A549 (cell line): ENCODE results near the gene NOXA1.
"Not testable (repeated sequence)": the region's sequence is repeated elsewhere in the genome, so short reads cannot be mapped to it uniquely, and the experiment has no call there.

Experiments used
- CHD2 ChIP-seq: fragments of 150-350 bp; IDR thresholded peaks from 2 replicates; pipeline ENCODE4 v1.6.1; 2014; ENCODE audit warnings: low read length; ENCODE audit not compliant: partially characterized antibody
- CTCF ChIP-seq: fragments of >200 bp; sonication (Bioruptor Twin); formaldehyde crosslinking; IDR thresholded peaks from 3 replicates; pipeline ENCODE4 v1.5.1; 2016

GRCh38 chr9:137386507-137387113, 36.6 kb upstream of the NOXA1 start:
- not testable (repeated sequence) for TF ChIP-seq CHD2, CTCF
